B cell (primary cell): ENCODE measurements around the gene KRT6C.
"Not testable (repeated sequence)": the region's sequence is repeated elsewhere in the genome, so short reads cannot be mapped to it uniquely, and the experiment has no call there.

Source experiments
- EZH2 ChIP-seq: IDR thresholded peaks from 2 replicates; pipeline ENCODE4 v1.6.1; 2012; ENCODE audit warnings: borderline replicate concordance, low read depth, mild to moderate bottlenecking, moderate library complexity, low read length; ENCODE audit not compliant: insufficient read depth, poor library complexity, severe bottlenecking
- TF ChIP-seq, protein P1 (sequence below): fragments of 200-600 bp; IDR thresholded peaks from one replicate; pipeline ENCODE4 v1.8.0; 2022; ENCODE audit warnings: antibody characterized with exemption, mild to moderate bottlenecking

- TF ChIP-seq, protein P1, sequence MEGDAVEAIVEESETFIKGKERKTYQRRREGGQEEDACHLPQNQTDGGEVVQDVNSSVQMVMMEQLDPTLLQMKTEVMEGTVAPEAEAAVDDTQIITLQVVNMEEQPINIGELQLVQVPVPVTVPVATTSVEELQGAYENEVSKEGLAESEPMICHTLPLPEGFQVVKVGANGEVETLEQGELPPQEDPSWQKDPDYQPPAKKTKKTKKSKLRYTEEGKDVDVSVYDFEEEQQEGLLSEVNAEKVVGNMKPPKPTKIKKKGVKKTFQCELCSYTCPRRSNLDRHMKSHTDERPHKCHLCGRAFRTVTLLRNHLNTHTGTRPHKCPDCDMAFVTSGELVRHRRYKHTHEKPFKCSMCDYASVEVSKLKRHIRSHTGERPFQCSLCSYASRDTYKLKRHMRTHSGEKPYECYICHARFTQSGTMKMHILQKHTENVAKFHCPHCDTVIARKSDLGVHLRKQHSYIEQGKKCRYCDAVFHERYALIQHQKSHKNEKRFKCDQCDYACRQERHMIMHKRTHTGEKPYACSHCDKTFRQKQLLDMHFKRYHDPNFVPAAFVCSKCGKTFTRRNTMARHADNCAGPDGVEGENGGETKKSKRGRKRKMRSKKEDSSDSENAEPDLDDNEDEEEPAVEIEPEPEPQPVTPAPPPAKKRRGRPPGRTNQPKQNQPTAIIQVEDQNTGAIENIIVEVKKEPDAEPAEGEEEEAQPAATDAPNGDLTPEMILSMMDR: not testable (repeated sequence)
- TF ChIP-seq EZH2: not testable (repeated sequence)
Observed at GRCh38 chr12:52492405-52492804, 18.8 kb upstream of the KRT6C start.
